ENCODE data around the gene DFFB. TPM values are rescaled to one million over a fixed set of nuclear protein-coding genes. Genes with fewer than 3 reads are reported as not detected.

The DFFB gene
- total and polyA plus RNA-seq, 2 of the 4 experiments (the other 2 are of a cell fraction): 6.5 to 7.3 TPM

- Histone ChIP-seq H2AK9ac (replicated peaks; ENCODE audit: low read depth, low read length, poor library complexity) (no peak overlapping the region), H3K14ac (replicated peaks; ENCODE audit: low read depth, low read length) (no peak overlapping the region), H2AFZ (replicated peaks; ENCODE audit: low read length, poor library complexity) (no peak overlapping the region), H2AK5ac (ENCODE audit: low read depth, low read length) (no peak overlapping the region), H2BK5ac (ENCODE audit: low read depth, low read length, poor library complexity, severe bottlenecking) (no peak overlapping the region), H3K23ac (ENCODE audit: low read depth, low read length) (no peak overlapping the region), H3K56ac (ENCODE audit: extremely low read depth, insufficient read depth, low read length) (no peak overlapping the region), H3K4ac (ENCODE audit: low read depth, low read length) (no peak overlapping the region), H3K27ac (ENCODE audit: insufficient read depth, low read length) (no peak overlapping the region), H3K9ac (ENCODE audit: low read depth, low read length) (no peak overlapping the region), H3K4me2 (ENCODE audit: low read depth, low read length) (no peak overlapping the region), H3K4me3 (ENCODE audit: insufficient read depth, low read depth, low read length) (no peak overlapping the region), H3K27me3 (ENCODE audit: control insufficient read depth, insufficient read depth, low read length) (no peaks in the 10 kb centered on the region), H2BK20ac (ENCODE audit: low read depth, low read length) (no peak overlapping the region), H3K18ac (ENCODE audit: low read depth, low read length) (no peak overlapping the region), H2BK120ac (ENCODE audit: low read depth, low read length) (no peak overlapping the region), H4K8ac (ENCODE audit: low read depth in 2 of 2, low read length in 2 of 2) (no peak overlapping the region), H3K79me1 (ENCODE audit: low read depth in 1 of 2, low read length in 2 of 2) (no peaks in the 10 kb centered on the region; a peak in 1 of 4 replicates), H4K91ac (ENCODE audit: insufficient read depth, low read depth, low read length) (no peak overlapping the region), H4K20me1 (ENCODE audit: insufficient read depth, low read length) (no peaks in the 10 kb centered on the region), H3K36me3 (ENCODE audit: control insufficient read depth, insufficient read depth, low read length) (peaks cover 38% of the 10 kb centered on the region), H3K9me3 (ENCODE audit: control insufficient read depth, insufficient read depth, low read length) (no peaks in the 10 kb centered on the region), H4K5ac (ENCODE audit: low read depth, low read length) (no peak overlapping the region), H3K9me1 (ENCODE audit: insufficient read depth, low read length) (no peaks in the 10 kb centered on the region), H3K4me1 (ENCODE audit: control insufficient read depth, insufficient read depth, low read length) (no peaks in the 10 kb centered on the region), H2BK15ac (ENCODE audit: low read depth, low read length) (no peak overlapping the region)
- in situ Hi-C loops (cut with MboI; ENCODE audit: low sequenced_read_pairs): no loop called here
- dilution Hi-C loops (cut with HindIII; ENCODE audit: low sequenced_read_pairs, unreplicated experiment): no loop called here
- BruUV-seq (replicated peaks): no TSS peak
- ATAC-seq (ENCODE audit: low read depth): no peak
- TF ChIP-seq MXI1 (IDR thresholded peaks at IDR 0.05; ENCODE audit: borderline replicate concordance, low read depth, low read length) (no peak), CTCF (conservative IDR thresholded peaks at IDR 0.05; ENCODE audit: low read depth, low read length) (no peak), FOS (IDR thresholded peaks at IDR 0.05; ENCODE audit: low read depth, low read length) (no peak), RFX5 (IDR thresholded peaks at IDR 0.05; ENCODE audit: low read depth, low read length) (no peak), BHLHE40 (IDR thresholded peaks at IDR 0.05; ENCODE audit: low read depth, low read length) (no peak), MAFK (IDR thresholded peaks at IDR 0.05; ENCODE audit: low read depth, low read length) (no peak), NFE2L2 (IDR thresholded peaks at IDR 0.05; ENCODE audit: low read depth, low read length) (no peak), POLR2A (IDR thresholded peaks at IDR 0.05; ENCODE audit: low read depth, low read length) (no peak), USF2 (IDR thresholded peaks at IDR 0.05; ENCODE audit: low read depth, low read length) (no peak), ELK1 (IDR thresholded peaks at IDR 0.05; ENCODE audit: borderline replicate concordance, low read depth, low read length) (no peak), RCOR1 (IDR thresholded peaks at IDR 0.05; ENCODE audit: insufficient replicate concordance, low read length) (no peak), SMC3 (IDR thresholded peaks at IDR 0.05; ENCODE audit: low read depth, low read length) (no peak), RAD21 (IDR thresholded peaks at IDR 0.05; ENCODE audit: low read length) (no peak), CHD1 (IDR thresholded peaks at IDR 0.05; ENCODE audit: low read depth, low read length) (no peak), CEBPB (IDR thresholded peaks at IDR 0.05; ENCODE audit: low read depth, low read length) (no peak), MAZ (IDR thresholded peaks at IDR 0.05; ENCODE audit: borderline replicate concordance, low read depth, low read length) (no peak)
- DNase-seq: no peak
- intact Hi-C loops (cut with micrococcal nuclease): no loop called here
- no CpG with 5 or more reads among the region's 3 CpGs for WGBS, 2 experiments (ENCODE audit: extremely low coverage in 2 of 2, insufficient read length in 1 of 2)
- ChIA-PET CTCF (interaction anchor here (0.9 kb wide), 1 partner anchor 19 kb away, joined by 3 read pairs; no protein-coding TSS in a partner anchor), POLR2A (ENCODE audit: unreplicated experiment) (no interaction called here)
Observed at GRCh38 chr1:3846541-3846940, 10.7 kb upstream of the DFFB start.
